GM13977 (cell line): Measurements from ENCODE around the gene MACROD2.

Source experiments
- DNase-seq: peaks from one replicate; pipeline ENCODE4 v3.0.0; 2012; ENCODE audit warnings: low spot score
- in situ Hi-C: fragments of 300-500 bp; cut with MboI; formaldehyde crosslinking; loops from one replicate; pipeline ENCODE4 v1.12.0; 2022; ENCODE audit warnings: low sequenced_read_pairs, low pct_unique_long_range_greater_than_20kb, mixed read lengths, inconsistent platforms; ENCODE audit not compliant: unreplicated experiment
- TF ChIP-seq, protein P1 (sequence below): IDR thresholded peaks from 2 replicates; pipeline ENCODE4 v1.5.1; 2012; ENCODE audit warnings: mild to moderate bottlenecking, control low read depth; ENCODE audit not compliant: insufficient read depth; ENCODE audit errors: extremely low read depth, missing control alignments

The MACROD2 gene

DNA sequence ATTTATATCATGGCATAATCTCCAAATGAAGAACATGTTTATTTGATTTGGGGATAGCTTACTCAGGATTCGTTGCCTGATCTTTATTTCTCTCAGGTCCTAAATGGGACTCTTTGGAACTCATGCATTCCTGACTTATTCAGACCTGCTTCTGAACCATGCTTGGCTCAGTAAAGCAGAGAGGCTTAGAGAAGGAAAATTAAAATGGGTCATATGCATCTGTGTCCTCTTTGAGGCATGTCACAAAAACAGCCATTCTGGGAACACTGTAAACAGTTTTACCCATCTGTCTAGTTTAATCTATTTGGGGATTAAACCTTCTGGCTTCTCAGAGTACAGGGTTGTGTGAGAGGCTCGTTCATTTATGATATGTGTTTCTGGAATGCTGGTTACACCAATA lies 1560.6 kb downstream of the MACROD2 start:
- in situ Hi-C loops = no loop called here
- DNase-seq = no peak
- TF ChIP-seq, protein P1, sequence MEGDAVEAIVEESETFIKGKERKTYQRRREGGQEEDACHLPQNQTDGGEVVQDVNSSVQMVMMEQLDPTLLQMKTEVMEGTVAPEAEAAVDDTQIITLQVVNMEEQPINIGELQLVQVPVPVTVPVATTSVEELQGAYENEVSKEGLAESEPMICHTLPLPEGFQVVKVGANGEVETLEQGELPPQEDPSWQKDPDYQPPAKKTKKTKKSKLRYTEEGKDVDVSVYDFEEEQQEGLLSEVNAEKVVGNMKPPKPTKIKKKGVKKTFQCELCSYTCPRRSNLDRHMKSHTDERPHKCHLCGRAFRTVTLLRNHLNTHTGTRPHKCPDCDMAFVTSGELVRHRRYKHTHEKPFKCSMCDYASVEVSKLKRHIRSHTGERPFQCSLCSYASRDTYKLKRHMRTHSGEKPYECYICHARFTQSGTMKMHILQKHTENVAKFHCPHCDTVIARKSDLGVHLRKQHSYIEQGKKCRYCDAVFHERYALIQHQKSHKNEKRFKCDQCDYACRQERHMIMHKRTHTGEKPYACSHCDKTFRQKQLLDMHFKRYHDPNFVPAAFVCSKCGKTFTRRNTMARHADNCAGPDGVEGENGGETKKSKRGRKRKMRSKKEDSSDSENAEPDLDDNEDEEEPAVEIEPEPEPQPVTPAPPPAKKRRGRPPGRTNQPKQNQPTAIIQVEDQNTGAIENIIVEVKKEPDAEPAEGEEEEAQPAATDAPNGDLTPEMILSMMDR = no peak

DNA sequence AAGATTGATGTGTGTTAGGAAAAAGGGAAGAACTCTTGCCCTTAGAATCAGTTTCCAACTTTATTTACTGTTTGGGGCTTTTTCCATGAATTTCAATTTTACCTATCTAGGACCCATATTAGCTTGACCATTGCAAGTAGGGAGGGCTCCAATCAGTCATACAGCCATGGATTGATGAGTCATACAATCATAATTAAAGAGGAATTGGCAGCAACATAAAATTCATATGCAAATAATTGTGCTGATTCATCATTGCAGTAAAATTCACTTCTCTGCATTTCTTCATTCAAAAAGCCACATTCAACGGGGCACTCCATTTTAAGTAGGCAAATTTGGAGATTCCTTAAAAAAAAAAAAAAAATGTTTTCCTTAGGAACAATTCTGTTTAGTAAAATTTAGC lies 1561.6 kb downstream of the MACROD2 start:
- in situ Hi-C loops = no loop called here
- no peak for DNase-seq
- TF ChIP-seq, protein P1 = no peak

DNA sequence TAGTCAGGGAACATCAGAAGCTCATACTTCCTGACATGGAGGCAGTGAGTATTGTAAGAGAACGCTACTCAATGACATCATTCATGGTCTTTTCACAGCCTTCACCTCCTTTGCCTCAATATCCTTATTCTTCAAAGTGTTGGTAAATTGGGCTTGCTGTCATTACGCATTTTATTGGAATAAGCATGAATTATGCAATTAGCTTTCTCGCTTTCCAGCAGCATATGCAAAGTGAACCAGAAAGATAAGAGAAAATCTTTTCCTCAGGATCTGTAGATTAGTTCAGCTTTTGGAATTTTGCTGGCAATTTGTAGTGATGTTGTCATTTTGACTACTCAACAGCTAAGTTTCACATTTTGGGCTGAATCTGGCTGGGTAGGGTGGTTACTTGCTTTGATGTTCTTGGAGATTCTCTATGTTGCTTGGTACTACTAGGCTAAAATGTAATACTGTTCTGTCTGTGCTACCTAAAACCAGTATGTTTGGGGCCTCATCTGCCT lies 1565.8 kb downstream of the MACROD2 start:
- in situ Hi-C loops = no loop called here

DNA sequence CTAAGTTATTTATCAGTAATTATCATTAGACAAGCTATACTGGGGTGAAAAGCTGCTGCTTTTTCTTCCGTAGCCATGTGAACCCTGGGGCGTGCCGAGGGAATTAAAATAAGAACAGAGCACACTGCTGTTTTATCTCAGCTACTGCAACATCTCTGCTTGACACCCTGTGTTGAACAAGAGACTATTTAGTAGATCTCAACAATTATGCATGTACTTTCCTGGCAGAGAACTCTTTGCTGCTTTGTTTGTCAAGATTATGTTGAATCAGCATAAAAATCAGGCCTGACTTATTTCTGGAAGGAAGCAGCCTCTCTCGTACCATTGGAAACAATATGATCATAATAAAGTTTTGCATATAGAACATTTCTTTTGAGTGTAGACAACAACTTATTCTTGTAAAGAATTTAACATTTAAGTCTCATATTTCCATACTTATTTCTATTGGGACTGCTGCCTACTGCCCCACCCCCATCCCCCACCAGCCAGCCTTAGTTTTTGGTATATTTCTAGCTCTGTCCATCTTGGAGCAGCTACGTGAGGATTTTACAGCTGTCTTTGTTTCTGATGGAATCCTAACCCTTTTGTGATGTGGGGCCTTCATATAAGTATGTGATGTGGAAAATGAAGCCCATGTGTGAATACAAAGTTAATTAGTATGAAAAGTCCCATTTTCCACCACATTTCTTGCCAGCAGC lies 1566.5 kb downstream of the MACROD2 start:
- TF ChIP-seq, protein P1 = no peak
- in situ Hi-C loops = no loop called here
- no peak for DNase-seq

More for the DNA sequence above, 1565.8 kb downstream of the MACROD2 start:
- TF ChIP-seq, protein P1 = no peak
- DNase-seq = no peak

DNA sequence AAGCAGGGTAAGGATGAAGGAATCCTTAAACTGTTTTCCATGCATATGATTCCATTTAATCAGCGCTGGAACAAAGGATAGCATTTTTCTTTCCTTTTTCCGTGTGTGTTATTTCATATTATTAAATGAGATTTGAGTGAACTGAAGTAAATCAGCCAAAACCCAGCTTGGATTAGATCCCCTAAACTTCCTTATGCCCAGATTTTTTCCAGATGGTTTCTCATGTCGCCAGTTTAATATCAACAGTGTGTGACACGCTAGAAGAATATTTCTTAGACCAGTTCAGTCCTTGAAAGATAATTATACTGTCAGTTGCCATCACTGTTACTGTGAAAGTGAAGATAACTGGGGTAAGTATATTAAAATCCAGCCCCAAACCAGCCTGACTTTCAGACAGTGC lies 1568.5 kb downstream of the MACROD2 start:
- DNase-seq = no peak
- TF ChIP-seq, protein P1 = no peak
- in situ Hi-C loops = no loop called here

DNA sequence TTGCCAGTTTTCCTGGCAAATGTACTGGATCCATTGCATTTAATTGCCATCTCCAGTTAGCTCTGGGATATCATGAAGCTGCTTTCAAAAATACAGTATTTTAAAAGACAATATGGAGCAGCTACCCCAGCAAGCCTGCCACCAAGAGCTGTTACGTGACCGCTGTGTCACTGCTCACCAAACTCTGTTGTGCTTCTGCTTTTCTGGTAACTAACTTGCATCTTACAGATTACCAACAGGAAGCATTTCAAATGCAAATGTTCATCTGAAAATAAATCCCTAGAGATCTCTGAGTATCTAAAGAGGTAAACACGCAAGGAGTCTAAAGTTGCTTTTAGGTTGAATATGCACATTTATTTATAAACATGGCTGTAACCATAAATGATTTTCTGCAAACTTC lies 1569.7 kb downstream of the MACROD2 start:
- TF ChIP-seq, protein P1 = no peak
- no peak for DNase-seq
- in situ Hi-C loops = no loop called here
